ENCODE results near the gene ASPDH. TPM values are rescaled to one million over a fixed set of nuclear protein-coding genes. Genes with fewer than 3 reads are reported as not detected.

Gene ASPDH
- polyA plus RNA-seq, 2 of the 4 experiments (the other 2 are of a cell fraction) = not detected

- ATAC-seq (no peak), DNase-seq (ENCODE audit: low read depth in 1 of 2, low spot score in 1 of 2) (no peak), FAIRE-seq (no peak)
- no peak for TF ChIP-seq HEYL (CRISPR knock-in tag; IDR thresholded peaks at IDR 0.05)
- no peak for TF ChIP-seq RFX5 (IDR thresholded peaks at IDR 0.05)
- no peak for TF ChIP-seq CBX2 (IDR thresholded peaks at IDR 0.05; ENCODE audit: borderline replicate concordance, low read depth)
- no peak for TF ChIP-seq KDM1A (IDR thresholded peaks at IDR 0.05; ENCODE audit: low read depth)
- no peak for TF ChIP-seq ZNF302 (CRISPR knock-in tag; IDR thresholded peaks at IDR 0.05)
- no peak for TF ChIP-seq HOXB13 (CRISPR knock-in tag; IDR thresholded peaks at IDR 0.05; ENCODE audit: low read depth)
- POLR2A ChIA-PET = no interaction called here
- Histone ChIP-seq H3K4me1 (peaks cover 12% of the 10 kb centered on the region), H3K27ac (no peak overlapping the region), H3K9me3 (peaks cover 14% of the 10 kb centered on the region), H3K4me2 (no peak overlapping the region), H3K4me3 (no peak overlapping the region)
- CTCF ChIA-PET = interaction anchor here (1.0 to 3.6 kb wide), 3 partner anchors 57 to 124 kb away, joined by 3 to 29 read pairs (median 14); no protein-coding TSS in a partner anchor
- 90% methylated on average over 20 of the region's 27 CpGs for WGBS (ENCODE audit: missing lambda C conversion rate)
These were observed 32.2 kb downstream of the ASPDH start for GRCh38 chr19:50481351-50482149.

- H3K4me1 ChIP-seq = peaks cover 12% of the 10 kb centered on the region
- DNase-seq (ENCODE audit: low read depth in 1 of 2, low spot score in 1 of 2) (no peak), FAIRE-seq (no peak), ATAC-seq (no peak)
- TF ChIP-seq HMGXB4 (CRISPR knock-in tag; IDR thresholded peaks at IDR 0.05; ENCODE audit: borderline replicate concordance) (no peak), CHD2 (IDR thresholded peaks at IDR 0.05; ENCODE audit: low read length, partially characterized antibody) (no peak), CTCF (IDR thresholded peaks at IDR 0.05) (no peak), HDAC2 (IDR thresholded peaks at IDR 0.05) (no peak), HOXA7 (CRISPR knock-in tag; IDR thresholded peaks at IDR 0.05) (no peak), FOSL2 (IDR thresholded peaks at IDR 0.05) (no peak), FOSL2 (CRISPR knock-in tag; IDR thresholded peaks at IDR 0.05) (no peak), KDM1A (IDR thresholded peaks at IDR 0.05; ENCODE audit: low read depth) (no peak), SREBF2 (IDR thresholded peaks at IDR 0.05) (no peak), EHF (CRISPR knock-in tag; IDR thresholded peaks at IDR 0.05) (no peak), POLR2AphosphoS2 (conservative IDR thresholded peaks at IDR 0.05; ENCODE audit: low read length) (no peak)
- TF ChIP-seq, protein P1, sequence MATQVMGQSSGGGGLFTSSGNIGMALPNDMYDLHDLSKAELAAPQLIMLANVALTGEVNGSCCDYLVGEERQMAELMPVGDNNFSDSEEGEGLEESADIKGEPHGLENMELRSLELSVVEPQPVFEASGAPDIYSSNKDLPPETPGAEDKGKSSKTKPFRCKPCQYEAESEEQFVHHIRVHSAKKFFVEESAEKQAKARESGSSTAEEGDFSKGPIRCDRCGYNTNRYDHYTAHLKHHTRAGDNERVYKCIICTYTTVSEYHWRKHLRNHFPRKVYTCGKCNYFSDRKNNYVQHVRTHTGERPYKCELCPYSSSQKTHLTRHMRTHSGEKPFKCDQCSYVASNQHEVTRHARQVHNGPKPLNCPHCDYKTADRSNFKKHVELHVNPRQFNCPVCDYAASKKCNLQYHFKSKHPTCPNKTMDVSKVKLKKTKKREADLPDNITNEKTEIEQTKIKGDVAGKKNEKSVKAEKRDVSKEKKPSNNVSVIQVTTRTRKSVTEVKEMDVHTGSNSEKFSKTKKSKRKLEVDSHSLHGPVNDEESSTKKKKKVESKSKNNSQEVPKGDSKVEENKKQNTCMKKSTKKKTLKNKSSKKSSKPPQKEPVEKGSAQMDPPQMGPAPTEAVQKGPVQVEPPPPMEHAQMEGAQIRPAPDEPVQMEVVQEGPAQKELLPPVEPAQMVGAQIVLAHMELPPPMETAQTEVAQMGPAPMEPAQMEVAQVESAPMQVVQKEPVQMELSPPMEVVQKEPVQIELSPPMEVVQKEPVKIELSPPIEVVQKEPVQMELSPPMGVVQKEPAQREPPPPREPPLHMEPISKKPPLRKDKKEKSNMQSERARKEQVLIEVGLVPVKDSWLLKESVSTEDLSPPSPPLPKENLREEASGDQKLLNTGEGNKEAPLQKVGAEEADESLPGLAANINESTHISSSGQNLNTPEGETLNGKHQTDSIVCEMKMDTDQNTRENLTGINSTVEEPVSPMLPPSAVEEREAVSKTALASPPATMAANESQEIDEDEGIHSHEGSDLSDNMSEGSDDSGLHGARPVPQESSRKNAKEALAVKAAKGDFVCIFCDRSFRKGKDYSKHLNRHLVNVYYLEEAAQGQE (IDR thresholded peaks at IDR 0.05) = no peak
- TF ChIP-seq, protein P2, sequence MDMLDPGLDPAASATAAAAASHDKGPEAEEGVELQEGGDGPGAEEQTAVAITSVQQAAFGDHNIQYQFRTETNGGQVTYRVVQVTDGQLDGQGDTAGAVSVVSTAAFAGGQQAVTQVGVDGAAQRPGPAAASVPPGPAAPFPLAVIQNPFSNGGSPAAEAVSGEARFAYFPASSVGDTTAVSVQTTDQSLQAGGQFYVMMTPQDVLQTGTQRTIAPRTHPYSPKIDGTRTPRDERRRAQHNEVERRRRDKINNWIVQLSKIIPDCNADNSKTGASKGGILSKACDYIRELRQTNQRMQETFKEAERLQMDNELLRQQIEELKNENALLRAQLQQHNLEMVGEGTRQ (IDR thresholded peaks at IDR 0.05) = no peak
- ChIA-PET CTCF (interaction anchor here (0.9 to 3.6 kb wide), 13 partner anchors 7 to 333 kb away, joined by 3 to 29 read pairs (median 10); no protein-coding TSS in a partner anchor), POLR2A (no interaction called here)
- H3K27ac ChIP-seq = no peak overlapping the region
- H3K4me3 ChIP-seq = no peak overlapping the region
- H3K9me3 ChIP-seq = peaks cover 3% of the 10 kb centered on the region
- 91% methylated on average over 35 of the region's 37 CpGs for WGBS (ENCODE audit: missing lambda C conversion rate)
- H3K4me2 ChIP-seq = no peak overlapping the region
These were observed 33.2 kb downstream of the ASPDH start for GRCh38 chr19:50480281-50481111.

Measured in A549 (cell line).